ENCODE data around the gene ASB3. TPM values are rescaled to one million over a fixed set of nuclear protein-coding genes. Genes with fewer than 3 reads are reported as not detected.
"Not testable (repeated sequence)": the region's sequence is repeated elsewhere in the genome, so short reads cannot be mapped to it uniquely, and the experiment has no call there.

Gene ASB3
- total RNA-seq, 2 experiments from 2014 or later, result 27.6 to 30.1 TPM

- Mint-ChIP-seq H3K27ac (no peak overlapping the region), H3K27me3 (no peaks in the 10 kb centered on the region)
- CTCF ChIA-PET, result interaction anchor here (1.5 kb wide), 1 partner anchor 34 kb away, joined by 3 read pairs; no protein-coding TSS in a partner anchor
Observed at GRCh38 chr2:53750041-53750768, 36.5 kb downstream of the ASB3 start.

GRCh38 chr2:53744395-53745065 is 42.2 kb downstream of the ASB3 start:
- no peak for ATAC-seq
- no peak for DNase-seq
- no peaks in the 10 kb centered on the region for H3K27me3 Mint-ChIP-seq
- H3K27ac Mint-ChIP-seq, result no peak overlapping the region
- CTCF ChIA-PET, result no interaction called here
- no peaks in the 10 kb centered on the region for H3K9me3 Mint-ChIP-seq (ENCODE audit: low read depth)
- peaks cover 8% of the 10 kb centered on the region for H3K4me1 Mint-ChIP-seq
- no peak overlapping the region for H3K4me3 Mint-ChIP-seq
- H3K36me3 Mint-ChIP-seq, result peaks cover 38% of the 10 kb centered on the region

More at GRCh38 chr2:53750041-53750768, 36.5 kb downstream of the ASB3 start:
- H3K4me3 Mint-ChIP-seq, result no peak overlapping the region
- H3K9me3 Mint-ChIP-seq (ENCODE audit: low read depth), result no peaks in the 10 kb centered on the region
- DNase-seq (no peak), ATAC-seq (no peak)
- H3K36me3 Mint-ChIP-seq, result peaks cover 40% of the 10 kb centered on the region
- peaks cover 27% of the 10 kb centered on the region for H3K4me1 Mint-ChIP-seq

GRCh38 chr2:53740170-53740569 is 46.6 kb downstream of the ASB3 start:
- Mint-ChIP-seq H3K4me1 (peaks cover 10% of the 10 kb centered on the region), H3K4me3 (no peak overlapping the region), H3K9me3 (ENCODE audit: low read depth) (no peaks in the 10 kb centered on the region), H3K27ac (no peak overlapping the region), H3K27me3 (no peaks in the 10 kb centered on the region), H3K36me3 (peaks cover 29% of the 10 kb centered on the region)
- DNase-seq, result no peak
- CTCF ChIA-PET, result interaction anchor here (1.9 kb wide), 1 partner anchor 11 kb away, joined by 5 read pairs; no protein-coding TSS in a partner anchor
- ATAC-seq, result no peak

GRCh38 chr2:53739032-53739431 is 47.7 kb downstream of the ASB3 start:
- CTCF ChIA-PET, result interaction anchor here (1.9 kb wide), 1 partner anchor 10 kb away, joined by 5 read pairs; no protein-coding TSS in a partner anchor
- no peak overlapping the region for H3K27ac Mint-ChIP-seq
- H3K36me3 Mint-ChIP-seq, result peaks cover 37% of the 10 kb centered on the region

GRCh38 chr2:53737091-53737490 is 49.7 kb downstream of the ASB3 start:
- H3K4me1 Mint-ChIP-seq, result peaks cover 4% of the 10 kb centered on the region
- DNase-seq (no peak), ATAC-seq (no peak)
- peaks cover 34% of the 10 kb centered on the region for H3K36me3 Mint-ChIP-seq
- no peak overlapping the region for H3K27ac Mint-ChIP-seq
- CTCF ChIA-PET, result no interaction called here
- no peaks in the 10 kb centered on the region for H3K27me3 Mint-ChIP-seq
- H3K9me3 Mint-ChIP-seq (ENCODE audit: low read depth), result no peaks in the 10 kb centered on the region
- no peak overlapping the region for H3K4me3 Mint-ChIP-seq

More at GRCh38 chr2:53739032-53739431, 47.7 kb downstream of the ASB3 start:
- Mint-ChIP-seq H3K4me1 (peaks cover 10% of the 10 kb centered on the region), H3K4me3 (no peak overlapping the region), H3K27me3 (no peaks in the 10 kb centered on the region), H3K9me3 (ENCODE audit: low read depth) (no peaks in the 10 kb centered on the region)
- DNase-seq (no peak), ATAC-seq (no peak)

- DNase-seq (no peak), ATAC-seq (no peak)
- Mint-ChIP-seq H3K9me3 (ENCODE audit: low read depth) (no peaks in the 10 kb centered on the region), H3K4me1 (peaks cover 7% of the 10 kb centered on the region), H3K4me3 (no peak overlapping the region), H3K27ac (no peak overlapping the region), H3K36me3 (peaks cover 35% of the 10 kb centered on the region), H3K27me3 (no peaks in the 10 kb centered on the region)
- CTCF ChIA-PET, result interaction anchor here (1.2 kb wide), 1 partner anchor 11 kb away, joined by 5 read pairs; no protein-coding TSS in a partner anchor
Observed at GRCh38 chr2:53729143-53729762, 57.5 kb downstream of the ASB3 start.

- no peaks in the 10 kb centered on the region for H3K9me3 Mint-ChIP-seq (ENCODE audit: low read depth)
- H3K36me3 Mint-ChIP-seq, result peaks cover 27% of the 10 kb centered on the region
- H3K4me3 Mint-ChIP-seq, result no peak overlapping the region
- CTCF ChIA-PET, result no interaction called here
- H3K4me1 Mint-ChIP-seq, result peaks cover 7% of the 10 kb centered on the region
- no peak overlapping the region for H3K27ac Mint-ChIP-seq
- H3K27me3 Mint-ChIP-seq, result no peaks in the 10 kb centered on the region
- no peak for DNase-seq
- ATAC-seq, result no peak
Observed at GRCh38 chr2:53727921-53728320, 58.8 kb downstream of the ASB3 start.

GRCh38 chr2:53725662-53726061 is 61.1 kb downstream of the ASB3 start:
- ATAC-seq, result no peak
- Mint-ChIP-seq H3K4me1 (peaks cover 7% of the 10 kb centered on the region), H3K9me3 (ENCODE audit: low read depth) (no peaks in the 10 kb centered on the region), H3K4me3 (no peak overlapping the region), H3K27me3 (no peaks in the 10 kb centered on the region), H3K27ac (no peak overlapping the region), H3K36me3 (peaks cover 21% of the 10 kb centered on the region)
- no peak for DNase-seq
- CTCF ChIA-PET, result no interaction called here

GRCh38 chr2:53724536-53724935 is 62.2 kb downstream of the ASB3 start:
- no peak for DNase-seq
- H3K27ac Mint-ChIP-seq, result no peak overlapping the region
- no peaks in the 10 kb centered on the region for H3K27me3 Mint-ChIP-seq
- peaks cover 7% of the 10 kb centered on the region for H3K4me1 Mint-ChIP-seq
- H3K4me3 Mint-ChIP-seq, result no peak overlapping the region
- H3K36me3 Mint-ChIP-seq, result peaks cover 19% of the 10 kb centered on the region
- CTCF ChIA-PET, result no interaction called here
- ATAC-seq, result no peak
- no peaks in the 10 kb centered on the region for H3K9me3 Mint-ChIP-seq (ENCODE audit: low read depth)

- DNase-seq; ATAC-seq; H3K27ac Mint-ChIP-seq; H3K9me3 Mint-ChIP-seq (ENCODE audit: low read depth); H3K4me3 Mint-ChIP-seq; H3K4me1 Mint-ChIP-seq; CTCF ChIA-PET; H3K27me3 Mint-ChIP-seq: not testable (repeated sequence)
- H3K36me3 Mint-ChIP-seq, result peaks cover 22% of the 10 kb centered on the region
Observed at GRCh38 chr2:53720944-53721343, 65.8 kb downstream of the ASB3 start.

- no peaks in the 10 kb centered on the region for H3K9me3 Mint-ChIP-seq (ENCODE audit: low read depth)
- H3K27ac Mint-ChIP-seq, result no peak overlapping the region
- CTCF ChIA-PET, result interaction anchor here (1.6 kb wide), 1 partner anchor 36 kb away, joined by 3 read pairs; no protein-coding TSS in a partner anchor
- H3K36me3 Mint-ChIP-seq, result peaks cover 30% of the 10 kb centered on the region
- H3K4me3 Mint-ChIP-seq, result no peak overlapping the region
- no peaks in the 10 kb centered on the region for H3K27me3 Mint-ChIP-seq
- no peak for ATAC-seq
- no peak for DNase-seq
- no peaks in the 10 kb centered on the region for H3K4me1 Mint-ChIP-seq
Observed at GRCh38 chr2:53715568-53715967, 71.2 kb downstream of the ASB3 start.

- DNase-seq (no peak), ATAC-seq (no peak)
- Mint-ChIP-seq H3K27ac (no peak overlapping the region), H3K4me3 (no peak overlapping the region), H3K4me1 (no peaks in the 10 kb centered on the region), H3K9me3 (ENCODE audit: low read depth) (peaks cover 12% of the 10 kb centered on the region), H3K27me3 (no peaks in the 10 kb centered on the region), H3K36me3 (peaks cover 61% of the 10 kb centered on the region)
- CTCF ChIA-PET, result interaction anchor here (0.9 kb wide), 1 partner anchor 68 kb away, joined by 3 read pairs; no protein-coding TSS in a partner anchor
Observed at GRCh38 chr2:53711271-53711780, 75.4 kb downstream of the ASB3 start.

- Mint-ChIP-seq H3K9me3 (ENCODE audit: low read depth) (peaks cover 12% of the 10 kb centered on the region), H3K27me3 (no peaks in the 10 kb centered on the region), H3K4me1 (no peaks in the 10 kb centered on the region), H3K36me3 (peaks cover 60% of the 10 kb centered on the region), H3K4me3 (no peak overlapping the region), H3K27ac (no peak overlapping the region)
- ATAC-seq (no peak), DNase-seq (no peak)
- CTCF ChIA-PET, result no interaction called here
Observed at GRCh38 chr2:53708988-53709387, 77.8 kb downstream of the ASB3 start.
